Measurements from ENCODE around the gene RAVER1.
"Not testable (repeated sequence)": the region's sequence is repeated elsewhere in the genome, so short reads cannot be mapped to it uniquely, and the experiment has no call there.

The RAVER1 gene

GRCh38 chr19:10332965-10333757, at the start of gene RAVER1:
TSS of gene RAVER1 (minus strand) at chr19:10333529. CDS start at chr19:10333507, 22 bp downstream.
- DNase-seq (ENCODE audit: low spot score), result peak; percentile 98

- not testable (repeated sequence) for DNase-seq (ENCODE audit: low spot score)
These were observed 49.8 kb upstream of the RAVER1 start for GRCh38 chr19:10383223-10383499.

GRCh38 chr19:10380313-10381102, 47.2 kb upstream of the RAVER1 start, which contains the start of gene TYK2:
TSS of gene TYK2 (minus strand) at chr19:10380572. CDS start at chr19:10378406, 2,166 bp downstream.
- peak; percentile 97 for DNase-seq (ENCODE audit: low spot score)

- no peak for DNase-seq (ENCODE audit: low spot score)
These were observed 46.6 kb upstream of the RAVER1 start for GRCh38 chr19:10379880-10380312.

GRCh38 chr19:10378124-10378523, 44.8 kb upstream of the RAVER1 start:
- DNase-seq (ENCODE audit: low spot score), result no peak

GRCh38 chr19:10377140-10377640, 43.9 kb upstream of the RAVER1 start:
- not testable (repeated sequence) for DNase-seq (ENCODE audit: low spot score)

GRCh38 chr19:10374931-10375330, 41.6 kb upstream of the RAVER1 start:
- no peak for DNase-seq (ENCODE audit: low spot score)

- no peak for DNase-seq (ENCODE audit: low spot score)
These were observed 39.4 kb upstream of the RAVER1 start for GRCh38 chr19:10372690-10373089.

- no peak for DNase-seq (ENCODE audit: low spot score)
These were observed 34.9 kb upstream of the RAVER1 start for GRCh38 chr19:10368101-10368803.

GRCh38 chr19:10366950-10367512, 33.7 kb upstream of the RAVER1 start:
- not testable (repeated sequence) for DNase-seq (ENCODE audit: low spot score)

- DNase-seq (ENCODE audit: low spot score), result no peak
These were observed 32.2 kb upstream of the RAVER1 start for GRCh38 chr19:10365518-10365917.

GRCh38 chr19:10364644-10365043, 31.3 kb upstream of the RAVER1 start:
- DNase-seq (ENCODE audit: low spot score), result no peak

GRCh38 chr19:10363789-10364281, 30.5 kb upstream of the RAVER1 start:
- no peak for DNase-seq (ENCODE audit: low spot score)

GRCh38 chr19:10362259-10362658, 28.9 kb upstream of the RAVER1 start:
- no peak for DNase-seq (ENCODE audit: low spot score)

- DNase-seq (ENCODE audit: low spot score), result no peak
These were observed 28.3 kb upstream of the RAVER1 start for GRCh38 chr19:10361569-10362011.

GRCh38 chr19:10356431-10356830, 23.1 kb upstream of the RAVER1 start:
- DNase-seq (ENCODE audit: low spot score), result no peak

GRCh38 chr19:10353793-10354391, 20.6 kb upstream of the RAVER1 start:
- DNase-seq (ENCODE audit: low spot score), result no peak

GRCh38 chr19:10352764-10353671, 19.7 kb upstream of the RAVER1 start:
- DNase-seq (ENCODE audit: low spot score), result no peak

- DNase-seq (ENCODE audit: low spot score), result no peak
These were observed 13.2 kb upstream of the RAVER1 start for GRCh38 chr19:10346509-10346908.

- DNase-seq (ENCODE audit: low spot score), result no peak
These were observed 11.5 kb upstream of the RAVER1 start for GRCh38 chr19:10344780-10345179.
